Esophagus muscularis mucosa (tissue), 4 donors: Measurements from ENCODE around the gene CXCR6.

Source experiments
- CTCF ChIP-seq, 3 experiments: fragments of 200-600 bp in 2 of 3; fragments of 450-650 bp in 1 of 3; sonication (generic) in 2 of 3; IDR thresholded peaks; one replicate each; pipeline ENCODE4 v1.5.1; 2017 to 2019; ENCODE audit warnings: antibody characterized with exemption in 3 of 3, mild to moderate bottlenecking in 2 of 3, moderate library complexity in 1 of 3
- EP300 ChIP-seq: sonication (generic); formaldehyde crosslinking; IDR thresholded peaks from one replicate; pipeline ENCODE4 v1.6.1; 2017; ENCODE audit warnings: antibody characterized with exemption
- POLR2A ChIP-seq: fragments of 450-650 bp; IDR thresholded peaks from one replicate; pipeline ENCODE4 v1.6.1; 2017; ENCODE audit warnings: antibody characterized with exemption, moderate library complexity, mild to moderate bottlenecking, low read depth
- POLR2AphosphoS5 ChIP-seq, 2 donors: sonication (generic); formaldehyde crosslinking; IDR thresholded peaks; one replicate each; pipeline ENCODE4 v1.6.1; 2017; ENCODE audit warnings: antibody characterized with exemption in 2 of 2

GRCh38 chr3:45949432-45949831, 6.2 kb downstream of the CXCR6 start:
- TF ChIP-seq EP300 (no peak), CTCF (IDR thresholded peaks at IDR 0.05) (no peak), POLR2AphosphoS5 (IDR thresholded peaks at IDR 0.05) (no peak), POLR2A (no peak)
